Panc1 (cell line): ENCODE results near the gene LDB2.

Experiments
- CTCF ChIP-seq: fragments of 450-650 bp; IDR thresholded peaks from 2 replicates; pipeline ENCODE4 v1.5.1; 2017; ENCODE audit warnings: mild to moderate bottlenecking
- POLR2AphosphoS5 ChIP-seq: IDR thresholded peaks from 2 replicates; pipeline ENCODE4 v1.6.1; 2012; ENCODE audit warnings: mild to moderate bottlenecking, low read depth, low read length, moderate library complexity
- SIN3A ChIP-seq: IDR thresholded peaks from 2 replicates; pipeline ENCODE4 v1.6.1; 2012; ENCODE audit warnings: low read depth, mild to moderate bottlenecking, low read length, moderate library complexity, borderline replicate concordance; ENCODE audit not compliant: insufficient read depth
- TCF7L2 ChIP-seq: IDR thresholded peaks from 2 replicates; pipeline ENCODE4 v1.6.1; 2011; ENCODE audit warnings: mild to moderate bottlenecking, low read depth, low read length, inconsistent platforms

GRCh38 chr4:16496501-16496900, 401.9 kb downstream of the LDB2 start:
- TF ChIP-seq CTCF, result no peak
- no peak for TF ChIP-seq SIN3A
- TF ChIP-seq POLR2AphosphoS5, result no peak
- no peak for TF ChIP-seq TCF7L2
